GM12864 (cell line): Measurements from ENCODE around the gene NEU4.

ENCODE experiments used
- DNase-seq: peaks from one replicate; pipeline ENCODE4 v3.0.0-alpha.2; 2011; ENCODE audit warnings: low read depth
- H3K4me3 ChIP-seq: 2 replicates; pipeline ENCODE4 v1.5.1; 2011; ENCODE audit warnings: mild to moderate bottlenecking, low read depth, low read length, control low read depth
- TF ChIP-seq, protein P1 (sequence below): IDR thresholded peaks from 2 replicates; pipeline ENCODE4 v1.5.1; 2011; ENCODE audit warnings: low read depth, mild to moderate bottlenecking, moderate library complexity, low read length, control low read depth, inconsistent platforms; ENCODE audit errors: missing control alignments

The NEU4 gene

DNA sequence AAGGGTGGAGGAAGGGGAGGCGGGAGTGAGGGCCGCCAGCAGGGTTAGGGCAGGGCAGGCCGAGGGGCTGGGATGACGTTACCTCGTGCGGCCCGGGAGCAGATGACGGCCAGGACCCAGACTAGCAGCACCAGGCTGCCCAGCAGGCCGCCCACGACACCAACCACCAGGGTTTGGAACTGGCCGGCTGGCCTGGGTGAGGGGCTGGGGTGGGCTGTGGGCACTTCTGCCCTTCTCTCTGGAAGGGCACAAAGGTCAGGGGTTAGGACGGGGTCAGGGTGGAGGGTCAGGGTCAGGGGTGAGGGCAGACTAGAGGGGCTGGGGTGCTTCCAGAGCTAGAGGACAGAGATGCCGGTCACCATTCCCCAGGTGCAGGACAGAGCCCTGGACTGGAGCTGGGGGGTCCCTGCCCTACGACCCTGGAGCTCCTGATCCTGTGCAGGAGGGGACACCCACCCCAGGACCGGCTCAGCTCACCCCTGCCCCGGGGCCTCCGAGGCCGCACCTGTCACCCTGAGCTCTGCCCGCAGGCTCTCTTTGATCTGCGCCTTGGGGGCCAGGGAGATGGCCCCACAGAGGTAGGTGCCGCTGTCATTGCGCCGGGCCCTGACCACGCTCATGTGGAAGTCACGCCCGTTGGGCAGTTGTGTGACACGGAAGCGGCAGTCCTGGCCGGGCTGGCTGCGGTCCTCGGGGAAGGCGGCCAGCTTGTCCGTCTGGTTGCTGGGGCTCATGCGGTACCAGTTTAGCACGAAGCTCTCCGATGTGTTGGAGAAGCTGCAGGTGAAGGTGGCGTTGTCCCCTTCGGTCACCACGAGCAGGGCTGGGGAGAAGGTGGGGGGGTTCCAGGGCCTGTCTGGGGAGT is 43.4 kb downstream of the NEU4 start:
- no peak for DNase-seq
- TF ChIP-seq, protein P1, sequence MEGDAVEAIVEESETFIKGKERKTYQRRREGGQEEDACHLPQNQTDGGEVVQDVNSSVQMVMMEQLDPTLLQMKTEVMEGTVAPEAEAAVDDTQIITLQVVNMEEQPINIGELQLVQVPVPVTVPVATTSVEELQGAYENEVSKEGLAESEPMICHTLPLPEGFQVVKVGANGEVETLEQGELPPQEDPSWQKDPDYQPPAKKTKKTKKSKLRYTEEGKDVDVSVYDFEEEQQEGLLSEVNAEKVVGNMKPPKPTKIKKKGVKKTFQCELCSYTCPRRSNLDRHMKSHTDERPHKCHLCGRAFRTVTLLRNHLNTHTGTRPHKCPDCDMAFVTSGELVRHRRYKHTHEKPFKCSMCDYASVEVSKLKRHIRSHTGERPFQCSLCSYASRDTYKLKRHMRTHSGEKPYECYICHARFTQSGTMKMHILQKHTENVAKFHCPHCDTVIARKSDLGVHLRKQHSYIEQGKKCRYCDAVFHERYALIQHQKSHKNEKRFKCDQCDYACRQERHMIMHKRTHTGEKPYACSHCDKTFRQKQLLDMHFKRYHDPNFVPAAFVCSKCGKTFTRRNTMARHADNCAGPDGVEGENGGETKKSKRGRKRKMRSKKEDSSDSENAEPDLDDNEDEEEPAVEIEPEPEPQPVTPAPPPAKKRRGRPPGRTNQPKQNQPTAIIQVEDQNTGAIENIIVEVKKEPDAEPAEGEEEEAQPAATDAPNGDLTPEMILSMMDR, result no peak
- H3K4me3 ChIP-seq, result no peak overlapping the region

DNA sequence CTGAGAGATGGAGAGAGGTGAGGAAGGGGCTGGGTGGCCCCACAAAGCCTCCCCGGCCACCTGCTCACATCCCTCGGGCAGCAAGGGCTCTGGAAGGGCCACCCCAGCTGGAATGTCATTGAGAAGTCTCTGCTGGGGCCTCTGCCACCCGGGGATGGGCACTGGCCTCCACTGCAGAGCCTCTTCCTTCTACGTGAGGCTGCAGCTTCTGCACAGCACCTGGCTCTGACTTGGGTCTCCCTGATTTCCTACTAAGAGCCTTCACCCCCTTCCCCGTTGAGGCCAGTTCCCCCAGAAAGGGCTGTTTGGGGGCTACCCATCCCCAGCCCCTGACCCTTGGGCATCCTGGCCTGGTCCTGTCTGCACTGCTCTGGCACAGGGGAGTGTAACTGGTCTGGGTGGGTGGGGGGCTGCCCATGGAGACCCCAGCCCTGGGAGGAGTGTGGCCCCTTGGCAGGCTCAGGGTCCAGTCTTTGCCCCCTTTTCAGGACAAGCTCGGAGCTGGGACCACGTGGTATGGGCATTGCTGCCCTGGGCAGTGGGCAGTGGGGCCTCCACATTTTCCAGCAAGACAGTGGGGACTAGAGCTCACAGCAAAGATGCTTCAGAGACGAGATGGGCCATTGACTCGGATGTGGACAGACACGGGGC is 44.1 kb downstream of the NEU4 start:
- TF ChIP-seq, protein P1, result no peak

DNA sequence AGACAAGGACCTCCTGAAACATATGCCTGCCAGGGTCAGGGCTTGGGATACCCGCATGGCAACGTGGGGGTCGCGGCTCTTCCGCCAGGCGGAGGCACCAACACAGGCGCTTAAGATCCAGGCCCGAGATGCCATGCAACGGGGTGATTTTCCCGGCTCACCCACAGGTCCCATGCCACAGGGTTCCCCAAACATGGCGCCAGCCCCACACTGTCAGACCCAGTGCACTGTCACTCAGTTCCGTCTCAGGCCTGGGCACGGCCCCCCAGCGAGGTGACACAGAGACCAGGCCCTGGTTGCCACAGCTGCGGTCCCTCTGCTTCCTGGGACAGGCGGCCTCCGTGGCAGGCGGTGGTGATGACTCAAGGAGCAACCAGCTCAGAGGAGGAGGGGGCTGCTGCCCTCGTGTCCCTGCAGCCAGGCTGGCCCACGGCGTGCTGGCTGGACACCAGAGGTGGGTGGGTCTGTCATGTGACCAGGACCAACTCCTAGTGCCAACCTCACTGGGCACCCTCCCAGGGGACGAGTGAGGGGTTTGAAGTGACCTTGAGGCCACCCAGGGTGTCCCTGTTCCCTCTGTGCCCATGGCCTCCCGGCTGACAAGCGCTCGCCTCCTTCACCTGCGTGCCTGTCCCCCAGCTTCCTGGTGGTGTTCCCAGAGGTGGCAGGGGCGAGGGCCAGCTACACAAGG is 44.8 kb downstream of the NEU4 start:
- no peak overlapping the region for H3K4me3 ChIP-seq

More for the DNA sequence above, 44.1 kb downstream of the NEU4 start:
- no peak for DNase-seq
- H3K4me3 ChIP-seq, result no peak overlapping the region

DNA sequence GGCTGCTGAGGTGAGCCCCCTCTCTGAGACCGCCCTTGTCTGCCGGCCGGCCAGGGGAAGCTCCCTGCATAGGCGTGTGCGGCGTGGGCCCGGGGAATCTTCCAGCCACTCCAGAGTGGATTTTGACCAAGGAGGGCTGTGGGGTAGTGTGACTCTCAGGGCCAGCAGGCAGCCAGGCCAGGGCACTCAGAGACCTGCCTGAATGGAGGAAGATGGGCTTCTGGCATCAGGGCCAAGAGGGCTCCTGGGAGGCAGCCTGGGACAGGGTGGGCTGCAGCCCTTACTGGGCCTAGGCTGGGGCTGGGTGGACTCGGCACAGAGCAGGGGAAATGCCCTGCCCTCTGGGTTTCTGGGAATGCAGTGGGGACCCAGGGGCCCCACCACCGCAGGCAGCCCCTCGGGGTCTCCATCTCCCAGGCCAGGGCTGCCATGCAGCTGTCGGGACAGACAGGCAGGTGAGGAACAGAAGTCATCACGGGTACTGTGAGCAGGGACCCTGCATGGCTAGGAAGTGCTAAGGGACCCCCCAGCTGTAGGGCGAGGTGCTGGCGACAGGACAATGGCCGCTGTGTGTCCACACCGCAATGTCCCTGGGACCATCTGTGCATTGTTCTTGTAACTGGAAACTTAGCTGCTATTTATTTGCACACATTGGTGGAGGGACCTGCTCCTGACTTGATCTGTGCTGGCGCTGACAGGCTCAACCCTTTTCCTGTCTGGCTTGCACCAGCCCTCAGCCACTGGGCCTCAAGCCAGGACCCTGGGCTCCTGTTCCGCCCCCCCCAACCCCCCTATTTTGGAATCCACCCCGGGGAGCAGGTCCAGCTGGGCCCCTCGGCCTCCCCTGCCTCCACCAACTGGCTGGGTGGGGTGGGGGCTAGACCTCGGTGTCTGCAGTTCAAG is 45.6 kb downstream of the NEU4 start:
- TF ChIP-seq, protein P1, result no peak
- H3K4me3 ChIP-seq, result no peak overlapping the region
- no peak for DNase-seq

More for the DNA sequence above, 44.8 kb downstream of the NEU4 start:
- TF ChIP-seq, protein P1, result no peak
- DNase-seq, result no peak

DNA sequence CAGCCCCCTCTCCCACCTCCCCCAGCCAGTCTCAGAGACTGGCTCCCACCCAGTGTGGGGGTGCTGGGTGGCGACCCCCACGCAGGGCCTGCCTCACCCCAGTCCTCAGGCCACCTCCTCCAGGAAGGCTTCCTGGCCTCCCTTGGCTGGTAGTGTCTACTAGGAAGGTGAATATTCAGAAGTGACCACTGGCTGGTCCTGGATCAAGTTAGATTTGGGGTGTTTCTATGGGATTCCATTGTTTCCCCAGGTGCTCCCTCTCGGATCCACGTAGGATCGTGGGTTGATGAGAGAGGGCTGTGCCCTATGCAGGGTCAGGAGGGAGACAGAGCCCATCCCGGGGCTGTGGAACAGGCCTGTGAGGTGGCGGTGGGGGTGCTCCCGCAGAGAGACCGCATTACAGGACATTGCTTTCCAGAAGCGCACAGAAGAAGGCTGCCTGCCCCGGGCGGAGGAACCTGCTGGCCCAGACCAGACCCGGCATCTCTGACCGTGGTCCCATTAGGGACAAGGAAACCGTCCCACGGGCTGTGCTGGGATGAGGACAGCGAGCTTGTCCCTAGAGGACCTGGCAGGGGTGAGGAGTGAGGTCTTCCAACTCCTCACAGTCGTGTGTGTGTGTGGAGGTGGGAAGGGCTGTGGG is 46.4 kb downstream of the NEU4 start:
- H3K4me3 ChIP-seq, result no peak overlapping the region
- DNase-seq, result no peak
- TF ChIP-seq, protein P1, result no peak
